Fibroblast of skin of back (primary cell): ENCODE results near the gene PGAM2. TPM values are rescaled to one million over a fixed set of nuclear protein-coding genes. Genes with fewer than 3 reads are reported as not detected.

ENCODE experiments used
- DNase-seq: peaks from one replicate; pipeline ENCODE4 v3.0.0-alpha.2; 2013
- polyA plus RNA-seq, 2 experiments: library from polyadenylated mRNA; unstranded; fragments of 120-200 nt; gene quantifications; one replicate each; pipeline ENCODE4 v1.2.1, GENCODE V29; 2013; ENCODE audit not compliant: insufficient read length in 2 of 2

The PGAM2 gene
- polyA plus RNA-seq (2013, experiment 1 of 2; ENCODE audit: insufficient read length): not detected
- not detected for polyA plus RNA-seq (2013, experiment 2 of 2; ENCODE audit: insufficient read length)

DNA sequence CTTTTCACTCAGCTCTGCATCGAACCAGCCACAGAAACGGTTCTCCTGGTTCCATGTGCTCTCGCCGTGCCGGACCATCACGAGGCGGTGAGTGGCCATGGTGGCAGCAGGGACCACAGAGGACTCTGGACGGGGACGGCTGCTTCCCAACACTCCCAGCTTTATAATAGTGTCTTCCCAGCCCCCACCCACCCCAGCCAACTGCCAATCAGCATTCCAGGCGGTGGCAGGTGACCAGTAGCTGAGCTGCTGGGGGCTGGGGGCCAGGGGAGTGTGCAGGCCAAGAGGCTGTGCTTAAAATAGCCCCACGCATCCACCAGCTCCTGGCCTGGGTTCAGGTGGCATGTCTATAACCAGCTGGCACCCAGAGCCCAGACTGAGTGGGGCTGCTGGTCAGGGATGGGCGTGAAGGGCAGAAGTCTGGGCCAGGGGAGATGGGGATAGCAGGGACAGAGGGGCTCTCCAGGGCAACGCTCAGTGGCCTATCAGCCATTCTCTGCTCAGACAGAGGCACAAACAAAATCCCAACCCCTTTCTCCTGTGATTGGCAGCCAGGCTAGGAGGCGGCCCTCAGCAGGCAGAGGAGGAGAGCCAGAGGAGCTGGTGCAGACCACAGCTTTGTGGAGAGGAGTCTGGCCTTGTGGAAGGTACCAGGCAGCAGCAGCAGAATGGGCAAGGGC is at the start of gene PGAM2:
TSS of gene PGAM2 (minus strand) at position 137 of the 680 bp plus-strand sequence. CDS start at position 99, 38 bp downstream.
- DNase-seq: no peak

DNA sequence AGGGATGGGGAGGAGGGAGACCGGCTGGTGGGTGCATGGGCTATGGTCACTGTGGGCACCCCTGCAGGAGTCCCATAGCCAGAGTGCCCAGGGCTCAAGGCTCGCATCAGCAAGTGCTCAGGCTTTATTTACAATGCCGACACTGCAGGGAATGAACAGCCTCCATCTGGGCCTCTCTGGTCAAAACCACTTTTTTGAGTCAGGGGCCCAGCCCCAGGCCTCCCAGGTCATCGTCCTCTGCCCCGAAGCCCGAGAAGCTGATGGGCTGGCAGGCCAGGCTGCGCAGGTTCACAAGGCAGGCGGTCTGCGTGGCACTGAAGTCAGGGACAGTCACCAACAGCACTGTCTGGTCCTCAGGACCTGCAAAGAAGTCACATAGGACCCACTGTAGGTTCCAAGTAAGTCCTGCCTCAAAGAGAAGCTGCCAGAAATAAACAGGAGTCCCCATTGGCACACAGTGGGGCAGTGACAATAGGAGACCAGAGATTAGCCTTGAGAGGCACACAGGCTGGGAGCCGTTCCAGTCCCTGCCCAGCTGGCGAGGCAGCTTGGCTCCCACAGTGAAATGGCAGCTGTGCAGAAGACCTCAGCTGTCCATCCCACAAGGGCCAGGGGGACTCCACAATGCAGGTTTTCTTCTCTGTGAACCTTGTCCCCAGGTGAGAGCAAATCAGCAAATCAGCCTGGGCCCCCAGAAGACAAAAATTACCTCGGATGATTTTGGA is 49.4 kb upstream of the PGAM2 start:
- DNase-seq: no peak

DNA sequence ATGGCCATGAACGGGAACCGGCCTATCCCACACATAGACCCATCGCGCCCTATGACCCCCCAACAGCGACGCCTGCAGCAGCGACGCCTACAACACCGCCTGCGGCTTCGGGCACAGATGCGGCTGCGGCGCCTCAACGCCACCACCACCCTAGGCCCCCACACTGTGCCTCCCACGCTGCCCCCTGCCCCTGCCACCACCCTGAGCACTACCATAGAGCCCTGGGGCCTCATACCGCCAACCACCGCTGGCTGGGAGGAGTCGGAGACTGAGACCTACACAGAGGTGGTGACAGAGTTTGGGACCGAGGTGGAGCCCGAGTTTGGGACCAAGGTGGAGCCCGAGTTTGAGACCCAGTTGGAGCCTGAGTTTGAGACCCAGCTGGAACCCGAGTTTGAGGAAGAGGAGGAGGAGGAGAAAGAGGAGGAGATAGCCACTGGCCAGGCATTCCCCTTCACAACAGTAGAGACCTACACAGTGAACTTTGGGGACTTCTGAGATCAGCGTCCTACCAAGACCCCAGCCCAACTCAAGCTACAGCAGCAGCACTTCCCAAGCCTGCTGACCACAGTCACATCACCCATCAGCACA is 48.5 kb upstream of the PGAM2 start:
- no peak for DNase-seq

DNA sequence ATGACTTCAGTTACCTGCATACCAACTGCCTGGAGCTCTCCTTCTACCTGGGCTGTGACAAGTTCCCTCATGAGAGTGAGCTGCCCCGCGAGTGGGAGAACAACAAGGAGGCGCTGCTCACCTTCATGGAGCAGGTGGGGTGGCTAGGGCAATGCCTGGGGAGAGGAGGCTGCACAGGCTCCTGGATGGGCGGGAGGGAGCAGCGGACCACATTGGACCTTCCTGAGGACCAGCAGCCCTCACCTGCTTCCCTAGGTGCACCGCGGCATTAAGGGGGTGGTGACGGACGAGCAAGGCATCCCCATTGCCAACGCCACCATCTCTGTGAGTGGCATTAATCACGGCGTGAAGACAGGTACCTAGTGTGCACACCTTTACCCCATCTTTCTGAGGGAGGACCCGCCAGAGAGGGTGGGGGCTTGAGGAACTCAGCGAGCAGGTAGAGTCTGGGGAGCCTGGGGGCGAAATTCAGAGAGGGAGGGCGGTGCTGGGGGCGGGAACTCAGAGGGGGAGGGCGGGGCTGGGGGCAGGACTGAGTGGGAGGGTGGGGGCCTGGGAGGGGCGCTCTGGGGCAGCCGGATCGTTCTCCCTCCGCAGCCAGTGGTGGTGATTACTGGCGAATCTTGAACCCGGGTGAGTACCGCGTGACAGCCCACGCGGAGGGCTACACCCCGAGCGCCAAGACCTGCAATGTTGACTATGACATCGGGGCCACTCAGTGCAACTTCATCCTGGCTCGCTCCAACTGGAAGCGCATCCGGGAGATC is 47.8 kb upstream of the PGAM2 start:
- no peak for DNase-seq

DNA sequence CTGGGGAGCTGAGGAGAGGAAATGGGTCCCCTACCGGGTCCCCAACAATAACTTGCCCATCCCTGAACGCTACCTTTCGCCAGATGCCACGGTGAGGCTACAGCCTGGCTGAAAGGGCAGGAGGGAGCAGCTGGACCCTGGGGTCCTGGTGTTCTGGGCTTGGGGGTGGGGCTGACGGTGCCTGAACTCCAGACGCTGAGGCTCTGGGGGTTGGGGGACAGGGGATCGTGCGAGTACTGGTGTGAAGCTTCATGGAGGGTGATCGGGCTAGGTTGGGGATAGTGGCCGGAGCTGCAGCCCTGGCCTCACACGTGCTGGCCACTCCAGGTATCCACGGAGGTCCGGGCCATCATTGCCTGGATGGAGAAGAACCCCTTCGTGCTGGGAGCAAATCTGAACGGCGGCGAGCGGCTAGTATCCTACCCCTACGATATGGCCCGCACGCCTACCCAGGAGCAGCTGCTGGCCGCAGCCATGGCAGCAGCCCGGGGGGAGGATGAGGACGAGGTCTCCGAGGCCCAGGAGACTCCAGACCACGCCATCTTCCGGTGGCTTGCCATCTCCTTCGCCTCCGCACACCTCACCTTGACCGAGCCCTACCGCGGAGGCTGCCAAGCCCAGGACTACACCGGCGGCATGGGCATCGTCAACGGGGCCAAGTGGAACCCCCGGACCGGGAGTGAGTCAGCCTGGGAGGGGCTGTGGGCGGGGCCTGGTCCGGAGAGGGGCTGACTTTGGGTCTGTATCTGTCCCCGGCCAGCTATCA is 47.0 kb upstream of the PGAM2 start:
- DNase-seq: no peak

DNA sequence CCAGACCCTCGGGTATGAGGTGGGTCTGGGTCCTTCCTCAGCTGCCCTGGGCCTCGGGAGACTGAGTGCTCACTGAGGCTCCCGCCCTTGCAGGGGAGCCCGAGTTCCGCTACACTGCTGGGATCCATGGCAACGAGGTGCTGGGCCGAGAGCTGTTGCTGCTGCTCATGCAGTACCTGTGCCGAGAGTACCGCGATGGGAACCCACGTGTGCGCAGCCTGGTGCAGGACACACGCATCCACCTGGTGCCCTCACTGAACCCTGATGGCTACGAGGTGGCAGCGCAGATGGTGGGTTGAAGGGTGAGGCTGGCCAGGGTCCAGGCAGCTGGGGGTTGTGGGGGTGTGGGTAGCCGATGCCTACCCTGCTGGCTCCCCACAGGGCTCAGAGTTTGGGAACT is 46.4 kb upstream of the PGAM2 start:
- no peak for DNase-seq

DNA sequence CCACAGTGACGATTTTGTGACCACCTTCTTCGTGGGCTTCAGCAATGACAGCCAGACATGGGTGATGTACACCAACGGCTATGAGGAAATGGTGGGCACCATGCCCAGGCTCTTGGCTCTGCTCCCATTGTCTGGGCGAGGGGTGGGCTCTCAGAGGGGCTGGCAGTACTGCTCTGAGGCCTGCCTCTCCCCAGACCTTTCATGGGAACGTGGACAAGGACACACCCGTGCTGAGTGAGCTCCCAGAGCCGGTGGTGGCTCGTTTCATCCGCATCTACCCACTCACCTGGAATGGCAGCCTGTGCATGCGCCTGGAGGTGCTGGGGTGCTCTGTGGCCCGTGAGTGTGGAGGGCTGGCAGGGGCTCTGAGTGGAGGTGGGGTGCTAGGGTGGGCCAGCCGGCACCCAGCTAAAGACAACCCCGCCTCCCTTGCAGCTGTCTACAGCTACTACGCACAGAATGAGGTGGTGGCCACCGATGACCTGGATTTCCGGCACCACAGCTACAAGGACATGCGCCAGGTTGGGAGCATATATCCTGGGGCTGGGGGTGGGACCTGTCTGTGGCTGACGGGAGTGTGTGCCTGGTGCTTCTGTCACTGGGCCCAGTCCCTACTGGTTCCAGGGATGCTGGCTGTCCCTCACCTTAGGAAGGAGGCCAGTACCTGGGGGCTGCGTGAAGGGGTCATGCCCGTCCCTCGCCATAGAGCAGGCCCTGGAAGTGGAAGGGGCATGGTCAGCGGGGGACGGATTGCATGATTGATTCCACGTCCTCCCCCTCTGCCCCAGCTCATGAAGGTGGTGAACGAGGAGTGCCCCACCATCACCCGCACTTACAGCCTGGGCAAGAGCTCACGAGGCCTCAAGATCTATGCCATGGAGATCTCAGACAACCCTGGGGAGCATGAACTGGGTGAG is 45.6 kb upstream of the PGAM2 start:
- no peak for DNase-seq

DNA sequence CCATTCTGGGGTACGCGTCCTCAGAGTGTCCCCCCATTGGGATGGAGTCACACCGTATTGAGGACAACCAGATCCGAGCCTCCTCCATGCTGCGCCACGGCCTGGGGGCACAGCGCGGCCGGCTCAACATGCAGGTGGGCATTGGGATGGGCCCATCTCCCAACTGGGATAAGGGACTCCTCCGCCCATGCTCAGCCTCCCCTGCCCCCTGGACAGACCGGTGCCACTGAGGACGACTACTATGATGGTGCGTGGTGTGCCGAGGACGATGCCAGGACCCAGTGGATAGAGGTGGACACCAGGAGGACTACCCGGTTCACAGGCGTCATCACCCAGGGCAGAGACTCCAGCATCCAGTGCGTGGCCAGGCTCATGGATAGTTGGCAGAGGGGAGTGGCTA is 44.6 kb upstream of the PGAM2 start:
- no peak for DNase-seq

DNA sequence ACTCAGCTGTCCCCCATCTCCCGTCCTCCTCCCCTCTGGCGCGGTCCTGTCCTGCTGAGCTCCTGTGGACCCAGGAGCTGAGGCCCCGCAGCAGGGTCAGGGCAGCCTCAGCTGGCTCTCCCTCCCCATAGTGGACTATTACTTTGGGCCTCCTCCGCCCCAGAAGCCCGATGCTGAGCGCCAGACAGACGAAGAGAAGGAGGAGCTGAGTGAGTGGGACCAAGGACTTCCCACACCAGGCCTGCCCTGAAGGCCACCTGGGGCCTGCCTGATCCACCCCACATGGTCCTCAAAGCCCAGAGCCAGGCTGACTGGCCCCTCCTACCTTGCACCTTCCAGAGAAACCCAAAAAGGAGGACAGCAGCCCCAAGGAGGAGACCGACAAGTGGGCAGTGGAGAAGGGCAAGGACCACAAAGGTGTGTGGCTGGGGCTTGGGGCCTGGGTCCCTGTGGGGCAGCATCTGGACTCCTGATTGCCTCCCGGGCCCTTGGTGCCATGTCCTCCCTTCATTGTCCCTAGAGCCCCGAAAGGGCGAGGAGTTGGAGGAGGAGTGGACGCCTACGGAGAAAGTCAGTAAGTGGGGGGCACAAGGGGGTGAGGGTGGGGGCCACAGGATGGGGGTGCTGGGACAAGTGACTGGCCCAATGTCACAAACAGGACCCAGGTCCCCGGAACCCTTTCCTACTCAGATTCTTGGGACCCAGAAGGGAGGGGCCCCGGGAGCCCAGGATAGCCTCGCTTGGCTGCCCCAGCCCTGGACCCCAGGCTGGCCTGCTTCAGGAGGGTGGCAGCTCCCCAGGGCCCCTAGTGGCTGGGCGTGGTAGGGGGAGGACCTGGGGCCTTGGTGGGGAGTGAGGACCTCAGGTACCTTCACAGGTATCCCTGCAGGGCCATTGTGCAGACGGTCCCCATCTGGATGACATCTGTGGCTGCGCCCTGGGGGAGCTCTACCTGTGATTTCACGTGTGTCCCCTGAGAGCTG is 43.7 kb upstream of the PGAM2 start:
- DNase-seq: no peak

DNA sequence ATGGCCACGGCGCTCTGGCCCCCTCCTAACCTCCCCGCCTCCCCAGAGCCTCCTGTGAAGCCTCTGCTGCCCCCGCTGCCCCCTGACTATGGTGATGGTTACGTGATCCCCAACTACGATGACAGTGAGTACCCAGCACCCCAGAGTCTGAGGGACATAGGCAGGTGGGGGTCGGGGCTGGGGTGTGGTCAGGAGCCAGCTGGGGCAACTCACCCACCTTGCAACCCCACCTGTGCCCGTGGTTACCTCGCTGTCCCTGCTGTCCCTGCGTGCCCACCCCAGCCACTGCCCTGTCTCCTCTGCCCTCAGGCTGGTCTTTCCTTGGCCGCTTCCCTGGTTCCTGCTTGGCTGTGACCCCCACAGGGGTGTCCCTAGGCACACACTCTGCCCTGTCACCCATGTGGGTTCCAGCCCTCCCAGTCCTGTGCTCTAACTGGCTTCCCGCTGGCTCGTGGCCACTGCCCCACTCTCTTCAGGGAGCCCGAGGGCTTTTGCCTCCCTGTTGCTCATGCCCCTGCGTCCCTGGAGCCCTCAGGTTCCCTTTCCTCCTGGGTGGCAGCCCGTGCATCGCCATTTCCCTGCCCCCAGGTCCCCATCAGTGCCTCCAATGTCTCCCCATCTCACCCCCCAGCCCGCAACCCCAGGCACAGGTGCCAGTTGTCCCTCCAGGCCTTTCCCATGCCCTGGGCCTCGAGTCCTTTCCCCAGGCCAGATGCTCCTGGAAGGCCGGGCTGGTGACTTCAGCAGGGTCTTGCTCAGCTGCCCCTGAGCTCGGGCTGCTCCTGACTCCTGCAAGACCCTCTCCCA is 42.8 kb upstream of the PGAM2 start:
- no peak for DNase-seq

DNA sequence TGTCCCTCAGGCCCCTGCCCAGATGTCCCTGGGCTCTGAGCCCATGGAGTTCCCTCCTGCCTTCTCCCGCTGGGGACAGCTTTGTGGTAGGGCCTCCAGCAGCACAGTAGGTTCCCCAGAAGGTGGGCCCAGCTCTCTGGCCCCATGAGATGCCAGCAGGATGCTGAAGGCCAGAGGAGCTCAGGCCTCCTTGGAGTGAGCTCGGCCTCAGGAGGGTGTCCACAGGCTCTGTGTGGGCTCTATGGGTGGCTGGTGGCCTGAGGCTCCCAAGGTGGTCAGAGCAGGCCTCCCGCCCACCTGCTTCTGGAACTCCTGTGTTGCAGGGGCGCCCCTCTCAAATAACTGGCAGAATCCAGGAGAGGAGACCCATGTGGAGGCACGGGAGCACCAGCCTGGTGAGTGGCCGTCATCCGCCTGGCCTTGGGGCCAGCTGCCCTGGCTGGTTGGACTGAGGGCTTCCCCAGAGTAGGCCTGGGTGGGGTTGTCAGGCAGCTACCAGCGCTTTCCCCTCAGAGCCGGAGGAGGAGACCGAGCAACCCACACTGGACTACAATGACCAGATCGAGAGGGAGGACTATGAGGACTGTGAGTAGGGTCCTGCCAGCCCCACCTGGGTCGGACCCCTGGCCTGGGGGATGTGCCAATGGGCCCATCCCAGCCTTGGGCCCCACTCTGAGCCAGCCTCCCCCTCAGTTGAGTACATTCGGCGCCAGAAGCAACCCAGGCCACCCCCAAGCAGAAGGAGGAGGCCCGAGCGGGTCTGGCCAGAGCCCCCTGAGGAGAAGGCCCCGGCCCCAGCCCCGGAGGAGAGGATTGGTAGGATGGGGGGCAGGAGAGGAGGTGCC is 42.0 kb upstream of the PGAM2 start:
- no peak for DNase-seq

DNA sequence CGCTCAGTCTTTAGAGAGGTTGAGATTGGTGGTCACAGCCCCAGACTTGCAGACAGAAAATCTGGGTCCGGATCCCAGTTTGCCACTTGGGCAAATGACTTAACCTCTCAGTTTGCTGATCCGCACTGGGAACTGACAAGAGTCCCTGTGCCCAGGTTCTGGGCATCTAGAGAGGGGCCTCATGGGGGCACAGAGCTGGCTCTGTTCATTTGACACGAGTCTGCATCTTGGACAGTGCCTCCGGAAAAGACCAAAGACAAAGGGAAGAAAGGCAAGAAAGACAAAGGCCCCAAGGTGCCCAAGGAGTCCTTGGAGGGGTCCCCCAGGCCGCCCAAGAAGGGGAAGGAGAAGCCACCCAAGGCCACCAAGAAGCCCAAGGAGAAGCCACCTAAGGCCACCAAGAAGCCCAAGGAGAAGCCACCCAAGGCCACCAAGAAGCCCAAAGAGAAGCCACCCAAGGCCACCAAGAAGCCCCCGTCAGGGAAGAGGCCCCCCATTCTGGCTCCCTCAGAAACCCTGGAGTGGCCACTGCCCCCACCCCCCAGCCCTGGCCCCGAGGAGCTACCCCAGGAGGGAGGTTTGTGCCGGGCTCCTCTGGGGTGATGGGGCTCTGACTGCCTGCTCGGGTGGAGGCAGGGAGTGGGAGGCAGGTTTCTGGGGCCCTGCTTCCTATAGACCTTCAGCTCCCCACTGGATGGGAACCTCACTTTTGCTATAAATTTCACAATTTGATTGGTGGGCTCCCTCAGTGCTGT is 41.1 kb upstream of the PGAM2 start:
- DNase-seq: no peak

DNA sequence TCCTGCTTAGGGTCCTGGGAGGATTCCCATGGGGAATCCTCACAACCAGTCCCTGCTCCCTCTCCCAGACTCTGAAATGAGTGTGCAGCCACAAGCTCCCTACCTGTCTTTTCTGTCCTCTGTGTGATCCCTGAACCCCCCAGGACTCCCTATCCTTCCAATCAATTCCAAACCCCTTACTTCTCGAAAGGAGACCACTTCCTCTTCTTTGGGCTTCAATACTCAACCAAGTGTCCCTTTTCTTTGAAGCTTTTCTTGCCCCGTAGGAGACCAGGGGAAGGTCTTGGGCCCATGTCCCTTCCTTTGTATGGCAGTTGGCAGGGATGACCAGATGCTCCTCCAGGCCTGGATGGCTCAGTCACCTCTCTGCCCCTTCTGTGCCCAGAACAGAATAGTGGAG is 40.5 kb upstream of the PGAM2 start:
- DNase-seq: no peak

DNA sequence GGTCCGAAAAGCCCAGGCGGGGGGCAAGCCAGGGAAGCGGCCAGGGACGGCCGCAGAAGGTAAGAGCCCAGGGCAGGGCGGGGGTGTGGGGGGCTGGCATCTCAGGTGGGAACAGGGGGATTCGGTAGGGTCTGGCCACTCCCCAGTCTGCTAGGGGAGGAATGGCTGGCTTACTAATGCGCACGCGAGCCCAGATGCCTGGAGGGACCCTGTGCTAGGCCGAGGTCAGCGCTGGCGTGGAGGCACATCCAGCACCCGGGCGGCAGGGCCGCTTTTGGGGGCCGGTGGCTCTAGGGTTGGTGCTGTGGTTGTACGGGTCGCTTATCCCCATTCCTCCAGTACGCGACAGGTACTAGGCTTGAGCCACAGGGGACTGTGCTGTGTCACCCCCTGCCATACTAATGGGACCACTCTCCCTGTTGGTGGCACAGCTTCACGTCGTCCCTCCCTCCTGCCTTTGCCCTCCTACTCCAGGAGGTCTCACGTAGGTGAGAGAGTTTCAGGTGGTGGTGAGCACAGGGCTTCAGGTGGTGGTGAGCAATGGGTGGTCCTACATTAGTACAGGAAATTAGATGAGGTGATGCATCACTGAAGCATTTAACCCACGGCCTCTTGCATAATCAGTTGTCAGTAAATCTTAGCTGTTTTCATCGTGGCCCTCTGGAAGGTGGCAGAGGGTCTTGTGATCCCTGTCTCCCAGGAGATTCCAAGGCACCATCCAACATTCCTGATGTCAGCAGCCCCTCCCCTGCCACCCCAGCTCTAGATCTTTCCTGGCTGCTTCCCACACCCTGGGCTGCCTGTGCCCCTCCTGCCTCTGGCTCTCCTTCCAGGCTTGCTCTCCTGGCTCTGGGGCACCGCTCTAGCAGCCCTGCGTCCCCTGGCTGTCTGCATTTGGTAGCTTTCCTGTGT is 39.7 kb upstream of the PGAM2 start:
- peak; percentile 63 for DNase-seq

DNA sequence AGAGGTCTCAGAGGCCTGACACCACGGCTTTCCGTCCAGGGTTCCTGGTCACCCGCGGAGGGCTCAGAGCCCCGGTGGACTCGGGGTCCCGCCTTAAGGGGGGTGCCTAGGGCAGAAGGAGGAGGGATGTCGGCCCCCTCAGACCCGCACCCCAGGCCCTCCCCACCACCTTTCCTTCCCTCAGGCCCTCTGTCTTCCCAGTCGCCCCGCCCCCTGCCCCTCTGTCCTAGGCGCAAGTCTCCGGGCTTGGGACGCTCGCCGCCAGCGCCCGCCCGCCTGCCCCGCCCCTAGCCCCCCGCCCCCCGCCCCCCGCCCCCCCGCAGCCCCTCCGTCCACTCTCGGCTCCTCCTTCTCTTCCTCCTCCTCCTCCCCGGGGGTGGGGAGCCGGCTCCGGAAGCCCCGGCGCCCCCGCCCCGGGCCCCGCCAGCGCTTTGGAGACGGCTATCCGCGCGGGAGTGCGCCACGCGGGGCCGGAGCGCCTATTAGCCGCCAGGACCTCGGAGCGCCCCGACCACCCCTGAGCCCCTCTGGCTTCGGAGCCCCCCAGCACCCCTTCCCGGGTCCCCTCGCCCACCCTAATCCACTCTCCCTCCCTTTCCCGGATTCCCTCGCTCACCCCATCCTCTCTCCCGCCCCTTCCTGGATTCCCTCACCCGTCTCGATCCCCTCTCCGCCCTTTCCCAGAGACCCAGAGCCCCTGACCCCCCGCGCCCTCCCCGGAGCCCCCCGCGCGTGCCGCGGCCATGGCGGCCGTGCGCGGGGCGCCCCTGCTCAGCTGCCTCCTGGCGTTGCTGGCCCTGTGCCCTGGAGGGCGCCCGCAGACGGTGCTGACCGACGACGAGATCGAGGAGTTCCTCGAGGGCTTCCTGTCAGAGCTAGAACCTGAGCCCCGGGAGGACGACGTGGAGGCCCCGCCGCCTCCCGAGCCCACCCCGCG is 38.8 kb upstream of the PGAM2 start, which contains the start of gene AEBP1:
TSS of gene AEBP1 (plus strand) at position 423 of the 937 bp plus-strand sequence. CDS start at position 744, 321 bp downstream.
- peak; percentile 55 for DNase-seq
